Measurements from ENCODE around the gene SNX22. TPM values are rescaled to one million over a fixed set of nuclear protein-coding genes. Genes with fewer than 3 reads are reported as not detected.

SNX22 gene
- total RNA-seq, 1 experiment from 2014 or later, result 2.6 TPM

- TF ChIP-seq, protein P1, sequence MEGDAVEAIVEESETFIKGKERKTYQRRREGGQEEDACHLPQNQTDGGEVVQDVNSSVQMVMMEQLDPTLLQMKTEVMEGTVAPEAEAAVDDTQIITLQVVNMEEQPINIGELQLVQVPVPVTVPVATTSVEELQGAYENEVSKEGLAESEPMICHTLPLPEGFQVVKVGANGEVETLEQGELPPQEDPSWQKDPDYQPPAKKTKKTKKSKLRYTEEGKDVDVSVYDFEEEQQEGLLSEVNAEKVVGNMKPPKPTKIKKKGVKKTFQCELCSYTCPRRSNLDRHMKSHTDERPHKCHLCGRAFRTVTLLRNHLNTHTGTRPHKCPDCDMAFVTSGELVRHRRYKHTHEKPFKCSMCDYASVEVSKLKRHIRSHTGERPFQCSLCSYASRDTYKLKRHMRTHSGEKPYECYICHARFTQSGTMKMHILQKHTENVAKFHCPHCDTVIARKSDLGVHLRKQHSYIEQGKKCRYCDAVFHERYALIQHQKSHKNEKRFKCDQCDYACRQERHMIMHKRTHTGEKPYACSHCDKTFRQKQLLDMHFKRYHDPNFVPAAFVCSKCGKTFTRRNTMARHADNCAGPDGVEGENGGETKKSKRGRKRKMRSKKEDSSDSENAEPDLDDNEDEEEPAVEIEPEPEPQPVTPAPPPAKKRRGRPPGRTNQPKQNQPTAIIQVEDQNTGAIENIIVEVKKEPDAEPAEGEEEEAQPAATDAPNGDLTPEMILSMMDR (conservative IDR thresholded peaks at IDR 0.05; ENCODE audit: low read depth, low read length), result no peak
- no peak for TF ChIP-seq EZH2 (IDR thresholded peaks at IDR 0.05; ENCODE audit: borderline replicate concordance, low read depth, low read length, poor library complexity, severe bottlenecking)
- no peak overlapping the region for H3K4me3 ChIP-seq (ENCODE audit: low read depth, low read length, poor library complexity, severe bottlenecking)
- POLR2A ChIA-PET (ENCODE audit: low non-redundant PET), result no interaction called here
- BruUV-seq (replicated peaks), result no TSS peak
- CTCF ChIA-PET, result interaction anchor here (0.7 kb wide), 1 partner anchor 55 kb away, joined by 7 read pairs; no protein-coding TSS in a partner anchor
- no peaks in the 10 kb centered on the region for H3K27me3 ChIP-seq (replicated peaks; ENCODE audit: insufficient read depth, low read depth, low read length, poor library complexity)
- H3K27ac ChIP-seq (ENCODE audit: low read depth, low read length, poor library complexity, severe bottlenecking), result no peak overlapping the region
- no peak for DNase-seq (ENCODE audit: low spot score)
- intact Hi-C loops (cut with micrococcal nuclease; ENCODE audit: unreplicated experiment), result no loop called here
- H3K9me3 ChIP-seq (ENCODE audit: low read depth, low read length, poor library complexity, severe bottlenecking), result no peaks in the 10 kb centered on the region
- H3K4me1 ChIP-seq (ENCODE audit: insufficient read depth, low read length, poor library complexity, severe bottlenecking), result no peaks in the 10 kb centered on the region
- H3K36me3 ChIP-seq (ENCODE audit: insufficient read depth, low read length, poor library complexity, severe bottlenecking), result peaks cover 77% of the 10 kb centered on the region
Measured at GRCh38 chr15:64121614-64122013, 29.9 kb upstream of the SNX22 start.

DNA sequence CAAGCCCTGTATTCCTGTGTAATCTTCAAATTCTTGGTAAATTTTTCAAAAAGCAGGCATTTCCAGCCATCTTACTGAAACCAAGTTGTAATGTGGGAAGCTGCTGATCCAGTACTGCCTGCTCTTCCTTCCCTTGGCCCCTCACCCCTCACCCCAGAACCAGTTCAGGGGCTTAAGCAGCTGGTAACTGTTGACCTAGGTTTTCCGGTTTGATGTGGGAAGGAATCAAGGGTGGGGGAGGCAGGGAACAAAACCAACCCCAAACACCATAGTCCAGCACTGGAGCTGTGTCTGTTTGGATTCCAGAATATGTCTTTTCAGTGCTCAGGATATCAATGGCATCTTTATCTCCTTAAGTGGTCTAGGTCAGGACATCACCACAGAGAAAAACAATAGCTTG lies 29.1 kb upstream of the SNX22 start:
- no peak for DNase-seq (ENCODE audit: low spot score)
- no peaks in the 10 kb centered on the region for H3K9me3 ChIP-seq (ENCODE audit: low read depth, low read length, poor library complexity, severe bottlenecking)
- no peak overlapping the region for H3K4me3 ChIP-seq (ENCODE audit: low read depth, low read length, poor library complexity, severe bottlenecking)
- H3K27me3 ChIP-seq (replicated peaks; ENCODE audit: insufficient read depth, low read depth, low read length, poor library complexity), result no peaks in the 10 kb centered on the region
- BruUV-seq (replicated peaks), result no TSS peak
- POLR2A ChIA-PET (ENCODE audit: low non-redundant PET), result no interaction called here
- CTCF ChIA-PET, result no interaction called here
- no peak for TF ChIP-seq EZH2 (IDR thresholded peaks at IDR 0.05; ENCODE audit: borderline replicate concordance, low read depth, low read length, poor library complexity, severe bottlenecking)
- TF ChIP-seq, protein P1 (conservative IDR thresholded peaks at IDR 0.05; ENCODE audit: low read depth, low read length), result no peak
- peaks cover 78% of the 10 kb centered on the region for H3K36me3 ChIP-seq (ENCODE audit: insufficient read depth, low read length, poor library complexity, severe bottlenecking)
- intact Hi-C loops (cut with micrococcal nuclease; ENCODE audit: unreplicated experiment), result no loop called here
- no peak overlapping the region for H3K27ac ChIP-seq (ENCODE audit: low read depth, low read length, poor library complexity, severe bottlenecking)
- H3K4me1 ChIP-seq (ENCODE audit: insufficient read depth, low read length, poor library complexity, severe bottlenecking), result no peaks in the 10 kb centered on the region

DNA sequence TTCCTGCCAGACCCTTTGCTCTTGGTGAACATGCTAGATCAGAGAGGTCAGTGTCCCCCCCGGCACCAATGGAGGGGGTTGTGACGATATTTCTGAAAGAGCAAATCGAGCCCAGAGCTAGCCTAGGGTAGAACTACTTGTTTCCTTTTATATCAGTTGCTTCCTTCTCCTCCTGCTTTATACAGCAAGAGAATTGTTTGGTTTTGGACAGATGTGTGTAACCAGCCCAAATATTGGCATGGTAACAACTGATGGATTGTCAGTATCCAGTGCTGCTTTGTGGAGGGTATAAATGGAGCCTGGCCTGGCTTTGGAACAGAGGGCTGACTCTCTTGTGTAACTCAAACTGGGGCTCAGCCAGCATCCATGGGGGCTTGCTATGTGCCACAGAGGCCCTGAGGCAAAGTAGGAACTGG lies 28.6 kb upstream of the SNX22 start:
- Histone ChIP-seq H3K4me1 (ENCODE audit: insufficient read depth, low read length, poor library complexity, severe bottlenecking) (no peaks in the 10 kb centered on the region), H3K36me3 (ENCODE audit: insufficient read depth, low read length, poor library complexity, severe bottlenecking) (peaks cover 82% of the 10 kb centered on the region), H3K27ac (ENCODE audit: low read depth, low read length, poor library complexity, severe bottlenecking) (no peak overlapping the region), H3K9me3 (ENCODE audit: low read depth, low read length, poor library complexity, severe bottlenecking) (no peaks in the 10 kb centered on the region), H3K4me3 (ENCODE audit: low read depth, low read length, poor library complexity, severe bottlenecking) (no peak overlapping the region), H3K27me3 (replicated peaks; ENCODE audit: insufficient read depth, low read depth, low read length, poor library complexity) (no peaks in the 10 kb centered on the region)
- ChIA-PET POLR2A (ENCODE audit: low non-redundant PET) (no interaction called here), CTCF (no interaction called here)
- TF ChIP-seq, protein P1 (conservative IDR thresholded peaks at IDR 0.05; ENCODE audit: low read depth, low read length), result no peak
- no peak for TF ChIP-seq EZH2 (IDR thresholded peaks at IDR 0.05; ENCODE audit: borderline replicate concordance, low read depth, low read length, poor library complexity, severe bottlenecking)
- no peak for DNase-seq (ENCODE audit: low spot score)
- intact Hi-C loops (cut with micrococcal nuclease; ENCODE audit: unreplicated experiment), result no loop called here
- no TSS peak for BruUV-seq (replicated peaks)

Measured in A673 (cell line).